Mammary epithelial cell (primary cell): ENCODE results near the gene NCKAP5L.

Experiments used
- CTCF ChIP-seq, 2 donors: IDR thresholded peaks in 1 of 2; conservative IDR thresholded peaks in 1 of 2; 2 replicates each; pipeline ENCODE4 v1.5.1; 2011 to 2012; ENCODE audit warnings: inconsistent platforms in 2 of 2, low read length in 2 of 2, mild to moderate bottlenecking in 2 of 2, control low read depth in 1 of 2, low read depth in 1 of 2; ENCODE audit not compliant: insufficient read depth in 1 of 2; ENCODE audit errors: extremely low read depth in 1 of 2
- EZH2 ChIP-seq: IDR thresholded peaks from 2 replicates; pipeline ENCODE4 v1.6.1; 2012; ENCODE audit warnings: low read length, inconsistent platforms, borderline replicate concordance

- TF ChIP-seq CTCF (conservative IDR thresholded peaks at IDR 0.05 in 1 of 2, IDR thresholded peaks at IDR 0.05 in 1 of 2; ENCODE audit: extremely low read depth in 1 of 2, insufficient read depth in 1 of 2, low read depth in 1 of 2, low read length in 2 of 2) (no peak), EZH2 (no peak)
These were observed 27.6 kb downstream of the NCKAP5L start for GRCh38 chr12:49800421-49801140.
